ENCODE results near the gene CNPPD1. TPM values are rescaled to one million over a fixed set of nuclear protein-coding genes. Genes with fewer than 3 reads are reported as not detected.

CNPPD1 gene
- total and polyA plus RNA-seq, 2 of the 8 experiments (the other 6 are each of a cell fraction or from before 2014, with no cell fraction given): 32.9 to 35.9 TPM

DNA sequence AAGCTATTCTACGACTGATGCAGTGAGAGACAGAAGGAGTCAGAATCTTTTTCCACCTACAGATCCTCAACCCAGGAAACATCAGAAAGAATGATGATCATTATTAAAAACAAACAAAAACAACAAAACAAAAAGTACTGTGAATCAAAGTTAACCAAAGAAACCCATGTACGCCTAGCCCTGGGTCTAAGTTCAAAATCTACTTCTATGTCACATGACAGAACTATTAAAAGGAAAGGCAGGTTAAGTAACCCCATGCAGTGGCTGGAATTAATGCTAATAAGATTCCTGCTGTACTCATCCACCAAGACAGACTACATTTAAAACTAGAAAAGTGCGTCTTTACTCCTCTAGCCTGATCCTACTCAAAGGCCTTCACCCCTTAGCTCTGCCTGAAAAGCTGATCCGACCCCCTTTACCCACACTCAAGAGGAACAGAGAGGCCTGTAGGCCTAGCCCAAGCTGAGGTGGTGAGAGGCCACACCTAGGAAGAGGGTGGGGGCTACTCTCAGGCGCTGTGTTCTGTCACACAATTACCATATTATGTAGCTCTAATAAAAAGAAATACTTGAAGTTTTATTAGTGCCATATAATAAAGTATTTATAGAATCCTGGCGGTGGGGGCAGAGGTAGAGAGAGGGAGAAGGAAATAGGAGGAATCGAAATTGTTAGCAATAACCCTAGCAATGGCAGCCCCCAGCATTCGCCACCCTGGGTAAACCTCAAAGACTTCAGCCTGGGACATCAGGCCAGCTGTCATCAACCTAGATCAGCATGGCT, 53.2 kb downstream of the CNPPD1 start (continued):
- no peak for TF ChIP-seq SIN3A (conservative IDR thresholded peaks at IDR 0.05 in 1 of 2, IDR thresholded peaks at IDR 0.05 in 1 of 2; ENCODE audit: low read depth in 1 of 2, low read length in 2 of 2)
- TF ChIP-seq CBX5 (IDR thresholded peaks at IDR 0.05; ENCODE audit: low read depth, low read length): no peak
- TF ChIP-seq GABPA (IDR thresholded peaks at IDR 0.05; ENCODE audit: borderline replicate concordance, insufficient read depth, low read length): no peak
- TF ChIP-seq POLR2AphosphoS5 (IDR thresholded peaks at IDR 0.05; ENCODE audit: low read depth, low read length): no peak
- TF ChIP-seq EZH2 (IDR thresholded peaks at IDR 0.05; ENCODE audit: low read depth, low read length, severe bottlenecking): no peak
- no peak for TF ChIP-seq CBX8 (IDR thresholded peaks at IDR 0.05; ENCODE audit: borderline replicate concordance, low read depth, low read length)
- no peak for TF ChIP-seq NANOG (IDR thresholded peaks at IDR 0.05; ENCODE audit: insufficient read depth, low read depth, low read length, poor library complexity, severe bottlenecking)
- TF ChIP-seq POLR2A (IDR thresholded peaks at IDR 0.05; ENCODE audit: control extremely low read depth in 1 of 2, low read depth in 2 of 2, low read length in 2 of 2): no peak
- no peak for TF ChIP-seq SUZ12 (IDR thresholded peaks at IDR 0.05; ENCODE audit: low read length)

Measured in H1 (cell line).